H1 (cell line): ENCODE measurements around the gene CNTROB.

ENCODE experiments used
- EZH2 ChIP-seq: fragments of 200-600 bp; sonication (generic); IDR thresholded peaks from 2 replicates; pipeline ENCODE4 v1.7.1; 2012; ENCODE audit warnings: low read depth, mild to moderate bottlenecking, moderate library complexity, low read length, inconsistent platforms; ENCODE audit not compliant: severe bottlenecking
- KDM1A ChIP-seq: fragments of 200-600, 300-600 bp; sonication (generic); IDR thresholded peaks from 2 replicates; pipeline ENCODE4 v1.7.1; 2016; ENCODE audit warnings: mild to moderate bottlenecking, low read length, borderline replicate concordance
- POLR2A ChIP-seq, 2 experiments: IDR thresholded peaks; 1 replicate in 1 of 2; 2 replicates in 1 of 2; pipeline ENCODE4 v1.6.1; 2011; ENCODE audit warnings: low read depth in 2 of 2, low read length in 2 of 2, mild to moderate bottlenecking in 2 of 2; ENCODE audit errors: control extremely low read depth in 1 of 2
- SP1 ChIP-seq: IDR thresholded peaks from 2 replicates; pipeline ENCODE4 v1.6.1; 2011; ENCODE audit warnings: low read depth, low read length
- TAF1 ChIP-seq: IDR thresholded peaks from 2 replicates; pipeline ENCODE4 v1.6.1; 2011; ENCODE audit warnings: mild to moderate bottlenecking, low read depth, low read length
- TF ChIP-seq, protein P1 (sequence below), 3 experiments: IDR thresholded peaks; 1 replicate in 2 of 3; 2 replicates in 1 of 3; pipeline versions ENCODE4 v1.5.1 to v1.6.1; 2011; ENCODE audit warnings: low read length in 3 of 3, mild to moderate bottlenecking in 3 of 3, inconsistent platforms in 2 of 3, low read depth in 1 of 3, moderate library complexity in 1 of 3; ENCODE audit not compliant: insufficient read depth in 1 of 3; ENCODE audit errors: control extremely low read depth in 1 of 3

DNA sequence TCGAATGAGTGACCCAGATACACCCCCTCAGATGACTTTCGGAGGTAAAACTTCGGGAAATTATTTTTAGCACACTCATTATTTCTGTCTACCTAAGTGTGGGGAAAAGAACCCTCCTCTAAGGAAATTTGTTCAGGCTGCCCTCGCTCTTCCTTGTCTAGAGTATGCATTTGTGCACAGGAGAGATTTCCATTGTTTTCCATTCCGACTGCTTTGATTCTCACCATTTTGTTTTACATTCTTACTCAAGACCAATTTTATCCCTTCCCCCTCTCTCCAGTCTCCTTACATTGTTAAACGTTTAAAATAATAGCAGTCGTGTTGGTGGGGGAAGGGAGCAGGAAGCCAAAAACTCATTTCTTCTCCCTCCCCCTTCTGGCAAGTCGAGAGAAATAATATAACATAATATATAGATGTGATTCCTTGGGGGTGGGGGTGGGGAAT lies 44.9 kb upstream of the CNTROB start:
- TF ChIP-seq, protein P1, sequence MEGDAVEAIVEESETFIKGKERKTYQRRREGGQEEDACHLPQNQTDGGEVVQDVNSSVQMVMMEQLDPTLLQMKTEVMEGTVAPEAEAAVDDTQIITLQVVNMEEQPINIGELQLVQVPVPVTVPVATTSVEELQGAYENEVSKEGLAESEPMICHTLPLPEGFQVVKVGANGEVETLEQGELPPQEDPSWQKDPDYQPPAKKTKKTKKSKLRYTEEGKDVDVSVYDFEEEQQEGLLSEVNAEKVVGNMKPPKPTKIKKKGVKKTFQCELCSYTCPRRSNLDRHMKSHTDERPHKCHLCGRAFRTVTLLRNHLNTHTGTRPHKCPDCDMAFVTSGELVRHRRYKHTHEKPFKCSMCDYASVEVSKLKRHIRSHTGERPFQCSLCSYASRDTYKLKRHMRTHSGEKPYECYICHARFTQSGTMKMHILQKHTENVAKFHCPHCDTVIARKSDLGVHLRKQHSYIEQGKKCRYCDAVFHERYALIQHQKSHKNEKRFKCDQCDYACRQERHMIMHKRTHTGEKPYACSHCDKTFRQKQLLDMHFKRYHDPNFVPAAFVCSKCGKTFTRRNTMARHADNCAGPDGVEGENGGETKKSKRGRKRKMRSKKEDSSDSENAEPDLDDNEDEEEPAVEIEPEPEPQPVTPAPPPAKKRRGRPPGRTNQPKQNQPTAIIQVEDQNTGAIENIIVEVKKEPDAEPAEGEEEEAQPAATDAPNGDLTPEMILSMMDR (IDR thresholded peaks at IDR 0.05; ENCODE audit: control extremely low read depth in 1 of 3, insufficient read depth in 1 of 3, low read depth in 1 of 3, low read length in 3 of 3): no peak
- no peak for TF ChIP-seq EZH2
- TF ChIP-seq SP1: no peak
- TF ChIP-seq KDM1A: no peak
- TF ChIP-seq POLR2A (IDR thresholded peaks at IDR 0.05; ENCODE audit: control extremely low read depth in 1 of 2, low read depth in 2 of 2, low read length in 2 of 2): no peak
- no peak for TF ChIP-seq TAF1
